HG02884 (cell line): ENCODE measurements around the gene ADORA2B.

Source experiments
- ATAC-seq: cut with Tn5 transposase; IDR thresholded peaks from one replicate; pipeline ENCODE4 v1.9.1; 2021; ENCODE audit warnings: mild to moderate bottlenecking, moderate library complexity; ENCODE audit not compliant: unreplicated experiment

ADORA2B gene

GRCh38 chr17:15952916-15953790 is 8.2 kb downstream of the ADORA2B start:
- no peak for ATAC-seq

- no peak for ATAC-seq
These were observed 9.3 kb downstream of the ADORA2B start for GRCh38 chr17:15954222-15954621.

- ATAC-seq: no peak
These were observed 11.0 kb downstream of the ADORA2B start for GRCh38 chr17:15955793-15956541.

GRCh38 chr17:15957206-15957605 is 12.3 kb downstream of the ADORA2B start:
- ATAC-seq: no peak

DNA sequence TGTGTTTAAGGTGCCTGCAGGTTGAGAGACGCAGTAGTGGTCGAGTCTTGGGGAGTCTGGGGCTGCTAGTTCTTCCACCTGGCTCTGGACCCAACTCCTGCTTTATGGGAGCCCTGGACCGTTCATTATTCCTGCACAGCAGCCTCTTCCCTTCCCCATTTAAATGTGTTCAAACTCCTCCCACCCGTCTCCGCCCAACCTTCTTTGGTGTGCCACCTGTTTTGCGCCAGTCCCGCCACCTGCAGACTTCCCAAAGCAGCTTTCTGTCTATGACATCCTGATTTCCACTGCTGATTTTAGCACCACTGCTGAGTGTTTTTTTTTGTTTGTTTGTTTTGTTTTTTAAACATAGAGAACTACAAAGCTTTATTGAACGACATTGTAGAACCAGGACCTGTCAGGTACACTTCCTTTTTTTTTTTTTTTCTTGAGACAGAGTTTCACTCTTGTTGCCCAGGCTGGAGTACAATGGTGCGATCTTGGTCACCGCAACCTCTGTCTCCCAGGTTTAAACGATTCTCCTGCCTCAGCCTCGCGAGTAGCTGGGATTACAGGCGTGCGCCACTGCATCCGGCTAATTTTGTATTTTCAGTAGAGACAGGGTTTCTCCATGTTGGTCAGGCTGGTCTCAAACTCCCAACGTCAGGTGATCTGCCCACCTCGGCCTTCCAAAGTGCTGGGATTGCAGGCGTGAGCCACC is 12.8 kb downstream of the ADORA2B start:
- no peak for ATAC-seq

DNA sequence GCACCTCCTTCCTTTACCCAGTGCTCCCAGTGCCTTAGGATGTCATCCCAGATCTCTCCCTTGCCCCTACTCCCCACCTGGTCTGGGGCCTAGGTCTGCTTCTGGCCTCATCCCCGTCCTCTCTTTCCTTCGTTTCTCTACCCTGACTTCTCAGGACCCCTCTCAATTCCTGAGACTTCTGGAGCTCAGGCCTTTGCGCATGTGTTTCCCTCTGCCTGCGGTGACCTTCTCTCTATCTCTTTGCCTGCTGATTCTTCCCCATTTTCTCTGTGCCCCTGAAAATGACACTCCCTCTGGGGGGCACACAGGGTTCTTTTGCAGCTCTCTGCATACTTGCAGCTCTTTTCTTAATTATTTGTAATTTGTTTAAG is 13.5 kb downstream of the ADORA2B start:
- no peak for ATAC-seq

- ATAC-seq: no peak
These were observed 18.8 kb downstream of the ADORA2B start for GRCh38 chr17:15963670-15964110.

DNA sequence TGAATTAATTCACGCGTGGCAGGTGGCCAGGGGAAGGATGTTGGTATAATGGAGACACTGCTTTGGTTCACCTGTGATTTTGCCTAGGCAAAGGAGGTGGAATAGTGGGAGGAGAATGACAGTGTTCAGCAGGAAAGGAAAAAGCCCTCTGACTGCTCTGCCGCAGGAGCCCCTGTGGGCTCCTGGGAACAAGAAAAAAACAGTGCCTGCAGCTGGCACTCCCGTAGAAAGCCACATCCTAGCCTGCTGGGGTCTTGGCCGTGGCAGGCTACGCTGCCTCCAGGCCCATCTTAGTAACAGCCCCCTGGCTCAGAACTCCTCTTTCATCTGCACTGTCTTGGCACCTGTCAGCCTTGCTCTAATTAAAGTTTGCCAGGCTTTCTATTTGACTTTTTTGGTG is 20.6 kb downstream of the ADORA2B start:
- no peak for ATAC-seq

DNA sequence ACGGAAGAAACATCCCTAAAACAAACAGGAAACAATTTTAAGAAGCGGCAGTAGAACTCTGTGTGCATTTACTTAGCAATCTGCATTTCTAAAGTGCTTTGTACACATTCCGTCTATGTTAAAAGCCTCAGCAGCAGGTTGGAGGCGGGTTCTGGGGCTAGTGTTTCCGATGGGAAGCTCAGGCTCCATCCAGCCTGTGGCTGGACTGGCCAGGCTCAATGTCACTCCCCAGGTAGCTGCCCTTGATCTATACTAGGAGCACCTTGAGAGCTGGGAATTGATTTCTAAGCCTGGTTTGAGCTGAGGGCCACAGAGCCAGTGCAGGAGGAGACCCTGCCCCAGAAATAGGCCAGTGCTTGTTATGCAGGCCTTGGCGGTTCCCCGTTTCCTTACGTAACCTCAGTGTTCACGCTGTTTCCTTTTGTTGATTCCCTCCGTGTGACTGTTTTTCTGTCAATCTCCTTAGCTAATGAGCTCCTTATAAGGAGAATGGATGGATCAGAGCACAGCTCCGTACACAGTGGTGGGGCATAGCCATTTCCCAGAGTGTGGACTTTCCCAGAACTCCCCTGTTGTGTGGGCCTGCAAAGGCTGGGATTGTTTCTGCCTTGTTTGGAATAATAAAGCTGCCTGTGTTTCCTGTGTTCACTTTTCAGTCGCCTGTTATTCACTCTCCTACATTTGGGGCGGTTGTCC is 21.4 kb downstream of the ADORA2B start:
- ATAC-seq: no peak

DNA sequence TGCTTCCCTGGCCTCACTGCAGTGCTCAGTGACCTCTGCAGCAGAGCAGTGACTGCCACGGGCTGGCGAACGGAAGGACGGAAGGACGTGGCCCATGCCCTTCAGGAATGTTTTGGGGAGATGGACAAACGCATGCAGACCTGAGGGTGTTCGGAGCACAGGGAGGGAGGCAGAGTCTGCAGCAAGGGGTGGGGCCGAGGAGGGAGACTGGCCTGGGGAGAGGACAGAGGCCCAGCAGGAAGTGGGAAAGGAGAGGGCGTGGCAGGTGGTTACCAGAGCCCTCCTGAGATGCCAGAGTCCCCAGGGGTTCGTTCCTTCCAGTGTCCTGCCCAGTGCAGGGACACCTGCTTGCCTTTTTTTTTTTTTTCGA is 21.9 kb downstream of the ADORA2B start:
- no peak for ATAC-seq

- ATAC-seq: no peak
These were observed 22.9 kb downstream of the ADORA2B start for GRCh38 chr17:15967706-15968399.

- ATAC-seq: no peak
These were observed 24.5 kb downstream of the ADORA2B start for GRCh38 chr17:15969463-15969862.

DNA sequence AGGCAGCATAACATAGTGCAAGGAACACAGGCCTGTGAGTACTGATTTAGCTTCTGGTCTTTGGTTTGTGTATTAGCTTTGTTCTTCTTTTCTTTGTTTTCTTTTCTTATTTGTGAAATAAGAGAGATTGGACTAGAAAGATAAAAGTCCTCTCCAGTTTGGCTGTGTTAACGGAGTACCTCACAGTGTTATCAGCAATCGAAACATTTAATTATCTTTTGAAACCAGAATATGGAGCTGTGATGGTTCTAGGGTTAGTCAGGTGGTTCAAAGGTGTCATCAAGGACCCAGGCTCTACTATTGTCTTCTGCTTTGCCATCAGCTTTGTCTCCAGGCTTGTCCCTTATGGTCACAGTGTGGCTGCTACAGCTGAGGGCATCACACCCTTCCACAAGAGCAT is 25.6 kb downstream of the ADORA2B start:
- ATAC-seq: no peak

DNA sequence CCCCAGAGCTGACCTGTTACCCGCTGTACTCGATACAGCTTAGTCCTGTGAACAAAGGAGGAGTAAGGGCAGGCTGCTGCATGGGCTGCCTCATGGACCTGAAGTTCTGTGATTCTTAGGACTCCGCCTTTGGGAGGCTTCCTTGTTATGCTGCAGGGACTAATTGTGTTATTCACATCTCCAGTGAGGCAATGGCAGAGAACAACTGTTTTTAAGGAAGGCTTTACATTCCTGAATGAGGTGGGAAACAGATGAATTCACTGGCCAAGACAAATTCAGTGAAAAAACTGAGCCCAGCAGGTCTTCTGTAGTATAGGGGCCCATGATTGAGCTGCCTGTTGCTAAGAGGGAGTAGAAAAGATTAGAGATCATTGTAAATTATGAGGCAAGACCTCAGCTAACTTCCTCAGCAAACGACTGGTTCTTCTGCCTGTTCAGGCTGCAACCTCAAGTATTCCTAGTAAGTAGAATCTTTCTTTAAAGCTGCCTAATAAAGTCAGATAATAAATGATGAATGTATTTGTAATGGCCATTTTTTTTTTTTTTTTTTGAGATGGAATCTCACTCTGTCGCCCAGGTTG is 26.3 kb downstream of the ADORA2B start:
- no peak for ATAC-seq

GRCh38 chr17:15971882-15972281 is 27.0 kb downstream of the ADORA2B start:
- ATAC-seq: no peak

GRCh38 chr17:15972497-15972951 is 27.6 kb downstream of the ADORA2B start:
- no peak for ATAC-seq

DNA sequence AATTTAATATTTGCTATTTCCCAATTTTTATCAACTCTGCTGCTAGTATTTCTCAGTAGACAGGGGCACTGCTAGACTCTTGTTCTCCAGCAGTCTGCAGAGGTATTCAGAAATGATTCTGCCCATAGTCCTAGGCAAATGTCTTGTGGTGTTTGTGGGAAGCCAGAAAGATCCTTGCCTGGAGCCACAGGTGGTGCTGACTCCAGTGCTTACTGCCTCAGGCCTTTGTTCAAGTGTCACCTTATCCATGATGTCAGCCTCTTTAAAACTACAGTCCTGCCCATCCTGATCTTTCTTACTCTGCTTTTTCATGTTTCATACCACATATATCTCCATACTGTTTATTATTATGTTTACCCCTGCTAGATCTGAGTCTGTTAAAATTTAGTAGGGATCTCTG is 28.1 kb downstream of the ADORA2B start:
- no peak for ATAC-seq

GRCh38 chr17:15973834-15974233 is 28.9 kb downstream of the ADORA2B start:
- no peak for ATAC-seq

- no peak for ATAC-seq
These were observed 33.0 kb downstream of the ADORA2B start for GRCh38 chr17:15977894-15978293.

DNA sequence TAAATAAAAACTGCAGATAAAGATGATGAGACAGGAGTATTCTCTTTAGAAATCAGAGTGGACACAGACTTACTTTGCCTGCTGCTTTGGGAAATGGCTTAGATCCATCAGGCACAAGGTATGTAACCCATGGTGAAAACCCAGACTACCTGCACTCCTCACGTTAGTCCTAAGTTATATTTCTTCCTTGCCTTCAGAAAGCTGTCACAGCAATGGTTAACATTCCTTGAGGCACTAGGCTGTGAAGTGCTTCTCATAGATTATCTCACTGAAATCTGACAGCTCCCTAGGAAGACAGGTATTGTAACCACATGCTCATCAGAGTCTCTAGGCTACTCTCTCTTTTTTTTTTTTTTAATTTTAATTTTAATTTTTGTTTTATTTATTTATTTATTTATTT is 33.7 kb downstream of the ADORA2B start:
- ATAC-seq: no peak
